Kidney epithelial cell (primary cell): Measurements from ENCODE around the gene ZNF358. TPM values are rescaled to one million over a fixed set of nuclear protein-coding genes. Genes with fewer than 3 reads are reported as not detected.
A peak's percentile ranks its signal among the peaks of the same experiment; 100 is the strongest.

Experiments used
- DNase-seq: peaks from one replicate; pipeline ENCODE4 v3.0.0-alpha.2; 2010; ENCODE audit warnings: low read depth
- H3K27me3 ChIP-seq: 2 replicates; pipeline ENCODE4 v1.6.0; 2011; ENCODE audit warnings: low read length; ENCODE audit not compliant: control insufficient read depth, insufficient read depth
- H3K36me3 ChIP-seq: 2 replicates; pipeline ENCODE4 v1.5.1; 2011; ENCODE audit warnings: low read length; ENCODE audit not compliant: control insufficient read depth, insufficient read depth
- H3K4me3 ChIP-seq: 2 replicates; pipeline ENCODE4 v1.5.1; 2011; ENCODE audit warnings: low read depth, mild to moderate bottlenecking, control low read depth, low read length
- total RNA-seq: library from RNA; depleted of rRNA; stranded (reverse); fragments of >200 nt; gene quantifications from 2 replicates; pipeline ENCODE4 v1.2.3, GENCODE V29; 2015
- TF ChIP-seq, protein P1 (sequence below): IDR thresholded peaks from 2 replicates; pipeline ENCODE4 v1.5.1; 2011; ENCODE audit warnings: mild to moderate bottlenecking, moderate library complexity, low read length, control low read depth, inconsistent platforms; ENCODE audit not compliant: insufficient read depth, poor library complexity, severe bottlenecking

The ZNF358 gene
- total RNA-seq, 1 donor from 2014 or later = 67.4 TPM

DNA sequence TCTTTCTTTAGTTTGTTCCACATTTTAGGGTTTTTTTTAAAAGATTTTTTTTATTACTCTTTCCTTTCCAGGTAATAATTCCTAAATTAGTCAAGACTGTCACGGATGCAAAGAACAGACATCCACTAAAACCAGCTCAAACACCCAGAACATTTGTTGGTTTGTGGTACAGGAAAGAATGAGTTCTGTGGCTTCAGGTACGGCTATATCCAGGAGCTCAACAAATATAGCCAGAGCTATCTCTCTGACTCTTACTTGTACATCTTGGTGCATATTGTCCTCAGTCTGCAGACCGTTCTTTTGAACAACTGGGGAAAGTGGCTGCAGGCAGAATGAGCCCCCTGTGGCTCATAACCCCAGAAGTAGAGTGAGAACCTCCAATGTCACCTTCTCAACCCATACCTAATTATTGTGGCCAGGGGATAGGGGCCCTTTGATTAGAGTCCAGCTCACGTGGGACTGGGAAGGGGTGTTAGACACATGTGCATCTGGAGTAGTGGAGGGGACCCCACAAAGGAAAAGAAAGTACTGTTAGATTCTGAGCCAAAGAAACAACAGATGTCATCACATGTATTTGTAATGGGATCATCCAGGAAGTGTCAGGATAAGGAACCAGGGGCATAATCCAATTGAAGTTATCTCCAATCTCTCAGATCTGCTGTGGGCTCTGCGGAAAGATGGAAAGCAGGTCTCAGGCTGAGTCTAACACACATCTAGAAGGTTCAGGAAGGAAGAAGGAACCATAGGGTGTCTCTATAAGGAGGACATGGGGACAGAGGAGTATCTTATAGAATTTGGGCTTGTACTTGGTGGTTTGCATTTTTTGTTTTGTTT lies 1.9 kb upstream of the ZNF358 start:
- H3K27me3 ChIP-seq = no peaks in the 10 kb centered on the region
- DNase-seq = no peak
- TF ChIP-seq, protein P1, sequence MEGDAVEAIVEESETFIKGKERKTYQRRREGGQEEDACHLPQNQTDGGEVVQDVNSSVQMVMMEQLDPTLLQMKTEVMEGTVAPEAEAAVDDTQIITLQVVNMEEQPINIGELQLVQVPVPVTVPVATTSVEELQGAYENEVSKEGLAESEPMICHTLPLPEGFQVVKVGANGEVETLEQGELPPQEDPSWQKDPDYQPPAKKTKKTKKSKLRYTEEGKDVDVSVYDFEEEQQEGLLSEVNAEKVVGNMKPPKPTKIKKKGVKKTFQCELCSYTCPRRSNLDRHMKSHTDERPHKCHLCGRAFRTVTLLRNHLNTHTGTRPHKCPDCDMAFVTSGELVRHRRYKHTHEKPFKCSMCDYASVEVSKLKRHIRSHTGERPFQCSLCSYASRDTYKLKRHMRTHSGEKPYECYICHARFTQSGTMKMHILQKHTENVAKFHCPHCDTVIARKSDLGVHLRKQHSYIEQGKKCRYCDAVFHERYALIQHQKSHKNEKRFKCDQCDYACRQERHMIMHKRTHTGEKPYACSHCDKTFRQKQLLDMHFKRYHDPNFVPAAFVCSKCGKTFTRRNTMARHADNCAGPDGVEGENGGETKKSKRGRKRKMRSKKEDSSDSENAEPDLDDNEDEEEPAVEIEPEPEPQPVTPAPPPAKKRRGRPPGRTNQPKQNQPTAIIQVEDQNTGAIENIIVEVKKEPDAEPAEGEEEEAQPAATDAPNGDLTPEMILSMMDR = no peak
- H3K4me3 ChIP-seq = no peak overlapping the region
- H3K36me3 ChIP-seq = no peaks in the 10 kb centered on the region

DNA sequence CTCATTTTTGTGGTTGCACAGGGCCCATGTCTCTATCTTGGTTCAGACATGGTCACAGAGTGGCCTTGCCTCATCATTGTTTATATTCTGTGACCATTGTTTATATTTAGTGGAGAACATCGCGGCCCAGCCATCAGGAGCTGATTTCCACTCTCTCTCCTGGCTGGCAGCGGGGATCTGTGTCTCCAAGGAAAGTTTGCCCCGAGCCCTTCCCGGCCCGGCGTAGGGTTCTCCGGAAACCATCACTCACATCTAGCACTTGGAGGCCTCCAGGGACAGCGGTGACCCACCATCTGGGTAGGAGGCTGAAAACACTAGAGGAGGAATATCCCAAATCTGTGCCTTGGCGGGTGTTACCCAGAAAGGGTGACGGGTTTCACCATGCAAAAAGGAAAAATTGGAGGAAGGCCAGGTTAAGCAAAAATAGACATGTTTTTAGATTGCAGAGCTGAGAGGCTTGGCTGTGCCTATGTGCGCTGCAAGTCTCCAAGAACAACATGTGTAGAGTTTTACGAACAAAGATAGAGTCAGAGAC lies 726 bp upstream of the ZNF358 start:
- no peaks in the 10 kb centered on the region for H3K27me3 ChIP-seq
- H3K36me3 ChIP-seq = no peaks in the 10 kb centered on the region
- TF ChIP-seq, protein P1 = no peak
- DNase-seq = no peak
- peak overlapping the region; percentile 84 for H3K4me3 ChIP-seq

DNA sequence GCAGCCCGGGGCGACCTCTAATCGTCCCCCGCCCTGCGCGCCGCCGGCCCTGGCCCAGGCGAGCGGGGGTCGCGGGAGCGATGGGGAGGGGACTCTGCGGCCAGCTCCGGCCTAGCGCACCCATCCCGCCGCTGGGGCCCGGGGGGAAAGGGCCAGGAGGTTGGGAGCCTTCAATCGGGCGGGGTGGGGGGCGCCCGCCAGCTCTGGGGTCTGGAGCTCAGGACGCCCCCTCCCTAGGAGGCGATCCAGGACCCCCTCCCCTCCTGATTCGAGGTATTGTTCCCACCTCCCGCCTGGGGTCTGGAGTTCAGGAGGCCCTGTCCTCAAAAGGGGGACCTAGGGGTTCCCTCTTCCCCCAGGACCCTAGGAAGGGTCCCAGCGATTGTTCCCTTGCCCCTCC lies 430 bp downstream of the ZNF358 start:
- DNase-seq = no peak
- Histone ChIP-seq H3K36me3 (no peaks in the 10 kb centered on the region), H3K4me3 (peak overlapping the region; percentile 84), H3K27me3 (no peaks in the 10 kb centered on the region)
- TF ChIP-seq, protein P1 = no peak

DNA sequence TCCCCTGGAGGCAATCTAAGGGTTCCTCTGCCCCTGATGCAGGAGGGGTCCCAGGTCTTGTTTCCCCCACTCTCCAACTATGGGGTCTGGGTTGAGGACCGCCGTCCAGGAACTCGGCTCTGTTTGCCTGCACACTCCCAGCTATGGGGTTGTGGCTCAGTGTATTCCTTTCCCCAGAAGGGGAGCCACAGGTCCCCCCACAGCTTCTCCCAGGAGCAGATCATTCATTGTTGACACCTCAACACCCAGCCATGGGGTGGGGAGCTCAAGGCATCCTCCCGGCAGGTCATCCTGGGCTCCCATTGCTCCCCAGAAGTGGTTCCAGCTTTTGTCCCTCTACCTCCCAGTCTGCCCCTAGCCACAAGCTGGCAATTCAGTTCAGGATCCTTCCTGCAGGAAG lies 975 bp downstream of the ZNF358 start:
- no peak for DNase-seq
- H3K27me3 ChIP-seq = no peaks in the 10 kb centered on the region
- peak overlapping the region; percentile 84 for H3K4me3 ChIP-seq
- TF ChIP-seq, protein P1 = no peak
- no peaks in the 10 kb centered on the region for H3K36me3 ChIP-seq

DNA sequence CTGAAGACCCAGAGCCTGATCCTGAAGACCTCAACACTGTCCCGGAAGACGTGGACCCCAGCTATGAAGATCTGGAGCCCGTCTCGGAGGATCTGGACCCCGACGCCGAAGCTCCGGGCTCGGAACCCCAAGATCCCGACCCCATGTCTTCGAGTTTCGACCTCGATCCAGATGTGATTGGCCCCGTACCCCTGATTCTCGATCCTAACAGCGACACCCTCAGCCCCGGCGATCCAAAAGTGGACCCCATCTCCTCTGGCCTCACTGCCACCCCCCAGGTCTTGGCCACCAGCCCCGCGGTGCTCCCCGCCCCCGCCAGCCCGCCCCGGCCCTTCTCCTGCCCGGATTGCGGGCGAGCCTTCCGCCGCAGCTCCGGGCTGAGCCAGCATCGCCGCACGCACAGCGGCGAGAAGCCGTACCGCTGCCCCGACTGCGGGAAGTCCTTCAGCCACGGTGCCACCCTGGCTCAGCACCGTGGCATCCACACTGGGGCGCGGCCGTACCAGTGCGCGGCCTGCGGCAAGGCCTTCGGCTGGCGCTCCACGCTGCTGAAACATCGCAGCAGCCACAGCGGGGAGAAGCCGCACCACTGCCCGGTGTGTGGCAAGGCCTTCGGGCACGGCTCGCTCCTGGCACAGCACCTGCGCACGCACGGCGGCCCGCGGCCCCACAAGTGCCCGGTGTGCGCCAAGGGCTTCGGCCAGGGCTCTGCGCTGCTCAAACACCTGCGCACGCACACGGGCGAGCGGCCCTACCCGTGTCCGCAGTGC lies 3.6 kb downstream of the ZNF358 start:
- no peaks in the 10 kb centered on the region for H3K36me3 ChIP-seq
- no peaks in the 10 kb centered on the region for H3K27me3 ChIP-seq
- H3K4me3 ChIP-seq = no peak overlapping the region
- no peak for DNase-seq
- TF ChIP-seq, protein P1 = no peak
